B cell (primary cell): ENCODE results near the gene NRBP1. TPM values are rescaled to one million over a fixed set of nuclear protein-coding genes. Genes with fewer than 3 reads are reported as not detected.

Source experiments
- ATAC-seq: fragments of 200-7000 bp; cut with Tn5 transposase; one replicate; pipeline ENCODE4 v1.10.0; 2021; ENCODE audit warnings: low read depth, mild to moderate bottlenecking, moderate number of reproducible peaks, moderate library complexity
- CTCF ChIA-PET: fragments of 350-600 bp; sonication (Branson Sonifier 250); formaldehyde crosslinking; loops from one replicate; lab custom pipeline; 2021; ENCODE audit warnings: antibody characterized with exemption, inconsistent platforms; lab: Charles Lee
- POLR2A ChIA-PET: fragments of 350-600 bp; sonication (Branson Sonifier 250); formaldehyde crosslinking; loops from one replicate; lab custom pipeline; 2021; ENCODE audit warnings: antibody characterized with exemption; lab: Charles Lee
- DNase-seq: peaks from one replicate; pipeline ENCODE4 v3.0.0; 2013
- H2AFZ ChIP-seq: 2 replicates; pipeline ENCODE4 v1.6.1; 2012; ENCODE audit warnings: mild to moderate bottlenecking, low read depth, low read length; ENCODE audit not compliant: insufficient read depth, poor library complexity, severe bottlenecking
- H3K27ac ChIP-seq, 2 donors: 1 replicate in 1 of 2; 2 replicates in 1 of 2; pipeline ENCODE4 v1.5.1; 2012 to 2013; ENCODE audit warnings: low read length in 2 of 2, mild to moderate bottlenecking in 2 of 2, moderate library complexity in 1 of 2
- H3K27me3 ChIP-seq, 4 experiments: fragments of 200-600 bp in 1 of 4; sonication (generic) in 1 of 4; replicated peaks in 1 of 4; 1 replicate in 2 of 4; 2 replicates in 2 of 4; pipeline versions ENCODE4 v1.6.1 to v1.7.0; 2013 to 2016; ENCODE audit warnings: low read length in 3 of 4, mild to moderate bottlenecking in 2 of 4, mixed read lengths in 1 of 4, moderate library complexity in 1 of 4; ENCODE audit not compliant: insufficient read depth in 4 of 4, control insufficient read depth in 3 of 4; ENCODE audit errors: control extremely low read depth in 1 of 4
- H3K36me3 ChIP-seq, 2 experiments: replicated peaks in 1 of 2; 1 replicate in 1 of 2; 2 replicates in 1 of 2; pipeline versions ENCODE4 v1.6.1 to v1.7.1; 2013; ENCODE audit warnings: low read length in 1 of 2; ENCODE audit not compliant: insufficient read depth in 2 of 2, control insufficient read depth in 1 of 2; ENCODE audit errors: control extremely low read depth in 1 of 2, extremely low read depth in 1 of 2
- H3K4me1 ChIP-seq, 2 donors: fragments of 200-600 bp in 1 of 2; sonication (generic) in 1 of 2; 1 replicate in 1 of 2; 2 replicates in 1 of 2; pipeline versions ENCODE4 v1.5.1 to v1.6.1; 2013 to 2017; ENCODE audit warnings: low read length in 2 of 2; ENCODE audit not compliant: control insufficient read depth in 2 of 2, insufficient read depth in 2 of 2
- H3K4me2 ChIP-seq: replicated peaks from 2 replicates; pipeline ENCODE3; 2012; ENCODE audit warnings: mild to moderate bottlenecking, low read depth, low read length; ENCODE audit not compliant: poor library complexity, severe bottlenecking
- H3K4me3 ChIP-seq, 5 experiments: fragments of 200-600 bp in 1 of 5; sonication (generic) in 1 of 5; 1 replicate in 3 of 5; 2 replicates in 2 of 5; pipeline versions ENCODE4 v1.5.1 to v1.7.0; 2011 to 2016; ENCODE audit warnings: low read length in 4 of 5, mild to moderate bottlenecking in 4 of 5, low read depth in 2 of 5, control low read depth in 1 of 5, moderate library complexity in 1 of 5; ENCODE audit not compliant: insufficient read depth in 1 of 5; ENCODE audit errors: control extremely low read depth in 1 of 5, extremely low read depth in 1 of 5
- H3K79me2 ChIP-seq: fragments of 200-600 bp; sonication (generic); one replicate; pipeline ENCODE4 v1.6.0; 2016; ENCODE audit warnings: low read length; ENCODE audit not compliant: control insufficient read depth, insufficient read depth
- H3K9ac ChIP-seq: fragments of 200-600 bp; sonication (generic); 2 replicates; pipeline ENCODE4 v1.6.1; 2017; ENCODE audit warnings: mild to moderate bottlenecking, low read length, moderate library complexity
- H3K9me3 ChIP-seq, 3 donors: one replicate each; pipeline versions ENCODE4 v1.6.1 to v1.7.1; 2013; ENCODE audit warnings: low read length in 2 of 3; ENCODE audit not compliant: control insufficient read depth in 2 of 3, insufficient read depth in 1 of 3; ENCODE audit errors: control extremely low read depth in 1 of 3
- H4K20me1 ChIP-seq: 2 replicates; pipeline ENCODE4 v1.6.0; 2012; ENCODE audit warnings: mild to moderate bottlenecking, low read length; ENCODE audit not compliant: insufficient read depth, control insufficient read depth, poor library complexity, severe bottlenecking
- H3K27ac Mint-ChIP-seq: one replicate; pipeline ENCODE4 v1.8.0; 2021; ENCODE audit warnings: mixed read lengths
- H3K27me3 Mint-ChIP-seq: one replicate; pipeline ENCODE4 v1.8.0; 2021; ENCODE audit warnings: mixed read lengths
- H3K4me1 Mint-ChIP-seq: one replicate; pipeline ENCODE4 v1.8.0; 2021; ENCODE audit warnings: mixed read lengths
- H3K4me3 Mint-ChIP-seq: one replicate; pipeline ENCODE4 v1.8.0; 2021; ENCODE audit warnings: mixed read lengths
- H3K9me3 Mint-ChIP-seq: one replicate; pipeline ENCODE4 v1.8.0; 2022; ENCODE audit warnings: mixed read lengths; ENCODE audit not compliant: insufficient read depth
- CTCF ChIP-seq: fragments of 200-600 bp; IDR thresholded peaks from one replicate; pipeline ENCODE4 v1.8.0; 2022; ENCODE audit warnings: antibody characterized with exemption, mild to moderate bottlenecking
- EZH2 ChIP-seq: IDR thresholded peaks from 2 replicates; pipeline ENCODE4 v1.6.1; 2012; ENCODE audit warnings: borderline replicate concordance, low read depth, mild to moderate bottlenecking, moderate library complexity, low read length; ENCODE audit not compliant: insufficient read depth, poor library complexity, severe bottlenecking
- WGBS: methylation state at CpG from one replicate; pipeline ENCODE4 v1.1.5; 2013; ENCODE audit warnings: missing lambda C conversion rate; ENCODE audit not compliant: insufficient coverage; 5-methylcytosine and 5-hydroxymethylcytosine counted together
- intact Hi-C: fragments of 100-400 bp; cut with micrococcal nuclease; formaldehyde crosslinking; loops from one replicate; pipeline ENCODE4 v1.10.0; 2022
- polyA plus RNA-seq: library from polyadenylated mRNA; depleted of rRNA; stranded (reverse); fragments of >200 nt; gene quantifications from 2 replicates; pipeline ENCODE4 v1.2.3, GENCODE V29; 2012
- total RNA-seq, 2 donors: library from RNA; stranded (reverse); fragments of 120-200 nt in 1 of 2; gene quantifications; 1 replicate in 1 of 2; 2 replicates in 1 of 2; pipeline versions ENCODE4 v1.2.3 to v1.2.4, GENCODE V29; 2013 to 2022

NRBP1 gene
- total and polyA plus RNA-seq, 2 donors (not counting 1 experiment from before 2014, with no cell fraction given) = 69.2 to 115 TPM

DNA sequence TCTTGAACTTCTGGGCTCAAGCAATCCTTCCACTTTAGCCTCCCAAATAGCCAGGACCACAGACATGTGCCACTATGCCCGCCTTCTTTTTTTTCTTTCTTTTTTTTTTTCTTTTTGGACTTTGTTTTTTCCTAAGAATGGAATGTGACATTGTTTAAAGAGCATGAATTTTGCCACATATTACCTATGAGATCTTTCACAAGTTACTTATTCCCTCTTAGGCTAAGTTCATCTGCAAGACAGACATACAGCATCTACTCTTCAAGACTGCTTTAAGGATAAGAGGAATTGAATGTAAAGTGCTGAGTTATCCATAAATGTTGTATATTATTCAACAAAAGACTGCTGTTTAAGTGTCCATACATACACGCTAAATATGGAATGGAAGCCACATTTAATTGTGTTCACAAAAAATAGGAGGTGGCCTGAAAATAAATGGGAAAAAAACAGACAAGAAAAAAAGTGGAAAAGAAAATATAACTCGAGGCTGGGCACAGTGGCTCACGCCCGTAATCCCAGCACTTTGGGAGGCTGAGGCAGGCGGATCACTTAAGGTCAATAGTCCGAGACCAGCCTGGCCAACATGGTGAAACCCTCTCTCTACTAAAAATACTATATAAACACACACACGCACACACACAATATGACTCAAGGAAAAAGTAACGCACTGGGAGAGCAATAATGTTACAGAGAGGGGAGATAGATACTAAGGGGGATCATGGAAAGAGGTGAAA, 15.8 kb upstream of the NRBP1 start:
- Histone ChIP-seq H3K9ac (no peak overlapping the region), H2AFZ (no peak overlapping the region), H3K27me3 (no peaks in the 10 kb centered on the region), H3K4me3 (no peak overlapping the region), H3K9me3 (no peaks in the 10 kb centered on the region), H3K4me1 (peaks cover 11 to 19% of the 10 kb centered on the region in 2 donors), H3K36me3 (peaks cover 0 to under 1% of the 10 kb centered on the region in 2 experiments), H4K20me1 (peaks cover 3% of the 10 kb centered on the region), H3K27ac (no peak overlapping the region), H3K4me2 (no peak overlapping the region), H3K79me2 (peaks cover 23% of the 10 kb centered on the region)
- DNase-seq (no peak), ATAC-seq (no peak)
- H3K27me3 Mint-ChIP-seq = peaks cover 15% of the 10 kb centered on the region
- no peaks in the 10 kb centered on the region for H3K9me3 Mint-ChIP-seq
- ChIA-PET CTCF (no interaction called here), POLR2A (no interaction called here)
- H3K4me3 Mint-ChIP-seq = no peak overlapping the region
- intact Hi-C loops = no loop called here
- H3K27ac Mint-ChIP-seq = no peak overlapping the region
- H3K4me1 Mint-ChIP-seq = peaks cover 17% of the 10 kb centered on the region
- WGBS = no CpG with 5 or more reads among the region's 9 CpGs
- TF ChIP-seq EZH2 (no peak), CTCF (no peak)

DNA sequence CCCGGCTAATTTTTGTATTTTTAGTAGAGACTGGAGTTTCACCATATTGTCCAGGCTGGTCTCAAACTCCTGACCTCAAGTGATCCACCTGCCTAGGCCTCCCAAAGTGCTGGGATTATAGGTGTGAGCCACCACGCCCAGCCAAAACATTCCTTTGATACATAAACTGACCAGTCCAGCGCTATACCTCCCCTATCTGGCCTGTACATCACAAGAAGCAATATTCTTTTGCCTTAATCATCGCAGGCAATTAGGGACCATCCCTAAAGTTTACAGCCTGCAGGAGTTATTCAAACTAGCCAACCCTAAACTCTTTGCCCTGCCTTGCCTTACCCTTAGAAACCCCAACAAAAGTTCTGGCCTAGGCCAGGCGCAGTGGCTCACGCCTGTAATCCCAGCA, 12.3 kb upstream of the NRBP1 start:
- no peak for TF ChIP-seq EZH2
- H4K20me1 ChIP-seq = no peaks in the 10 kb centered on the region
- H3K79me2 ChIP-seq = no peaks in the 10 kb centered on the region

More for the DNA sequence above, 12.3 kb upstream of the NRBP1 start:
- Histone ChIP-seq H3K4me1 (no peaks in the 10 kb centered on the region), H2AFZ (no peak overlapping the region), H3K9me3 (no peaks in the 10 kb centered on the region), H3K27me3 (no peaks in the 10 kb centered on the region), H3K4me3 (no peak overlapping the region), H3K4me2 (no peak overlapping the region), H3K36me3 (no peaks in the 10 kb centered on the region), H3K27ac (no peak overlapping the region), H3K9ac (no peak overlapping the region)
- no peak for DNase-seq
- no peak overlapping the region for H3K27ac Mint-ChIP-seq
- H3K4me3 Mint-ChIP-seq = no peak overlapping the region
- ChIA-PET CTCF (no interaction called here), POLR2A (no interaction called here)
- no peaks in the 10 kb centered on the region for H3K9me3 Mint-ChIP-seq
- no peak for ATAC-seq
- H3K4me1 Mint-ChIP-seq = no peaks in the 10 kb centered on the region
- H3K27me3 Mint-ChIP-seq = peaks cover 18% of the 10 kb centered on the region
- intact Hi-C loops = no loop called here
- 95% methylated on average over 4 of the region's 6 CpGs for WGBS
